Body of pancreas (tissue), 4 donors: ENCODE data around the gene SLC39A8.

Source experiments
- POLR2A ChIP-seq, 3 donors: fragments of 450-650 bp; IDR thresholded peaks; one replicate each; pipeline ENCODE4 v1.6.1; 2016; ENCODE audit warnings: antibody characterized with exemption in 3 of 3, mild to moderate bottlenecking in 2 of 3
- TF ChIP-seq, protein P1 (sequence below), 7 experiments: fragments of 450-650 bp in 4 of 7; fragments of 200-600 bp in 3 of 7; sonication (generic) in 3 of 7; IDR thresholded peaks; one replicate each; pipeline ENCODE4 v1.5.1; 2016 to 2019; ENCODE audit warnings: antibody characterized with exemption in 7 of 7

DNA sequence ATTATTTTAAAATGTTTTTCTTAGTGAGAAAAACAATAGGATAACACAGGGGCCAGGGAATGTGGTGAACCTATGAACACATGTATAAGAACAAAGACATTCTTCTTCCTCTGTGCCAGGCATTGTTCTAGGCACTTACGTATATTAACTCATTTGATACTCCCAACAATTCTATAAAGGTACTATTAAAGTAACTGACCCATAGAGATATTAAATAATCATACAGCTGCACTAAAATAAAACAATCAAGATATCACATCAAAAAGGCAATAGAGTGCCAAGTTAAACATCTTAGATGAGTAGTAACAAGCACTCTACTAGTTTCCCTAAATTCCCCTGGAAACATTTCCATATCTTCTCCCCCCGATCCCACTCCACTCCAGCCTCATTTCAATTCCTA lies 33.4 kb downstream of the SLC39A8 start:
- TF ChIP-seq, protein P1, sequence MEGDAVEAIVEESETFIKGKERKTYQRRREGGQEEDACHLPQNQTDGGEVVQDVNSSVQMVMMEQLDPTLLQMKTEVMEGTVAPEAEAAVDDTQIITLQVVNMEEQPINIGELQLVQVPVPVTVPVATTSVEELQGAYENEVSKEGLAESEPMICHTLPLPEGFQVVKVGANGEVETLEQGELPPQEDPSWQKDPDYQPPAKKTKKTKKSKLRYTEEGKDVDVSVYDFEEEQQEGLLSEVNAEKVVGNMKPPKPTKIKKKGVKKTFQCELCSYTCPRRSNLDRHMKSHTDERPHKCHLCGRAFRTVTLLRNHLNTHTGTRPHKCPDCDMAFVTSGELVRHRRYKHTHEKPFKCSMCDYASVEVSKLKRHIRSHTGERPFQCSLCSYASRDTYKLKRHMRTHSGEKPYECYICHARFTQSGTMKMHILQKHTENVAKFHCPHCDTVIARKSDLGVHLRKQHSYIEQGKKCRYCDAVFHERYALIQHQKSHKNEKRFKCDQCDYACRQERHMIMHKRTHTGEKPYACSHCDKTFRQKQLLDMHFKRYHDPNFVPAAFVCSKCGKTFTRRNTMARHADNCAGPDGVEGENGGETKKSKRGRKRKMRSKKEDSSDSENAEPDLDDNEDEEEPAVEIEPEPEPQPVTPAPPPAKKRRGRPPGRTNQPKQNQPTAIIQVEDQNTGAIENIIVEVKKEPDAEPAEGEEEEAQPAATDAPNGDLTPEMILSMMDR (IDR thresholded peaks at IDR 0.05) = no peak
- TF ChIP-seq POLR2A (IDR thresholded peaks at IDR 0.05) = no peak
